HG03108 (cell line): Measurements from ENCODE around the gene CDKN2A.

Source experiments
- ATAC-seq: cut with Tn5 transposase; IDR thresholded peaks from one replicate; pipeline ENCODE4 v1.9.1; 2021; ENCODE audit warnings: moderate library complexity; ENCODE audit not compliant: unreplicated experiment

CDKN2A gene

GRCh38 chr9:21993893-21994555 lies at the start of gene CDKN2A:
CDKN2A (minus strand) TSS chr9:21994392.
- peak; percentile 41 for ATAC-seq

GRCh38 chr9:22043928-22044327 lies 49.7 kb upstream of the CDKN2A start:
- no peak for ATAC-seq

GRCh38 chr9:22041775-22042174 lies 47.6 kb upstream of the CDKN2A start:
- ATAC-seq: no peak

- ATAC-seq: no peak
Observed at GRCh38 chr9:22041344-22041743, 47.2 kb upstream of the CDKN2A start.

GRCh38 chr9:22040760-22041159 lies 46.6 kb upstream of the CDKN2A start:
- no peak for ATAC-seq

DNA sequence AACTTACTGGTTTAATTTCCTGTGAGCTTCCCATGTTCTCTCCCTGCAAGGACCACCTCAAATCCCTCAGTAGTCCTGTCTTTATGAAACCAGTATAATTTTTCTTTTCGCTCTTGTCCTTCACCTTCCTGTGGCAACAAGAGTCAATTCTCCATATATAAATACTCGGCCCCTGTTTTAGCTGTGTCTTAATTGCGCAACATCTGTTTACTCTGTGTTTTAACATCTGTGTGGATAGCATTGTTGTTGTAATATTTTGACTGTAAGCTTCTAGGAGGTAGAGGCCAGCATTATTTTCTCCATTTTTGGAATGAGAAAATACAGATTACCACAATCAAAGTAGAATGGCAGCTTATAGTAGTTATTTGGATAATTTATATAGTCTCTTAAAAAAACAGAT lies 45.1 kb upstream of the CDKN2A start:
- ATAC-seq: no peak

- no peak for ATAC-seq
Observed at GRCh38 chr9:22037954-22038690, 43.9 kb upstream of the CDKN2A start.

DNA sequence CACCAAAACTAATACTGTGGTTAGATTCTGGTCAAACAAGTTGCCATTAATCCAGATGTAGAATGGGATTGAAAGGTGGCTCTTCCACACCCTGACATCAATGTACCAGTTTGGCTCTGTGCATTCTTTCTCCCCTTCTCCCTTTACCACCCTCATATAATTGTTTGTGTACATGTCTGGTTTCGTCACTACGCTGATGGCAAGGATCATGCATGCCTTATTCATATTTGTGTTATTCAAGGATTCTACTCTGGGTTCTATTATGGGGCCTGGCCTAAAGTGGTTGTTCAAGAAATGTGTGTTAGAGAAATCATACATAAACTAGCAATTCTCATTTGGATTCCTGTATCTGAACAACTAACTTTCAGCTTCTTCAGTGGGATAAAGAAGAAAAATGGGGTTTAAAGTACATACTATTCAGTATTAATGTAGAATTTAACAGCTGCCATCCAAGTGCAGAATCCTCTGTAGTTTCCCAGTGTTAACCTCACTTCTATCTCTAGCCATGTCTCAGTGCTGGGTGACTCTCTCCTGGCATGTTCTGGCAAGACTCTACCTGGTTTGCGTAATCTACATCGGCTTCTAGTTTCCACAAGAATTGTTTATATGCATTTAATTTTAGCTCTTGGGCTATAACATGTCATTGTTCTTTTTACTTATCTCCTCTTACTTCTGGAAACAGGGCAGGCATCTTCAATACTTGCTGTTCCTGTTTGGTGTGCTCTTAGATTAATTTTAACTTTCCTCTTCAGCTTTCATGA lies 42.9 kb upstream of the CDKN2A start:
- no peak for ATAC-seq

GRCh38 chr9:22035591-22036011 lies 41.4 kb upstream of the CDKN2A start:
- ATAC-seq: no peak

GRCh38 chr9:22033012-22033630 lies 38.9 kb upstream of the CDKN2A start:
- no peak for ATAC-seq

- no peak for ATAC-seq
Observed at GRCh38 chr9:22031655-22032411, 37.6 kb upstream of the CDKN2A start.

DNA sequence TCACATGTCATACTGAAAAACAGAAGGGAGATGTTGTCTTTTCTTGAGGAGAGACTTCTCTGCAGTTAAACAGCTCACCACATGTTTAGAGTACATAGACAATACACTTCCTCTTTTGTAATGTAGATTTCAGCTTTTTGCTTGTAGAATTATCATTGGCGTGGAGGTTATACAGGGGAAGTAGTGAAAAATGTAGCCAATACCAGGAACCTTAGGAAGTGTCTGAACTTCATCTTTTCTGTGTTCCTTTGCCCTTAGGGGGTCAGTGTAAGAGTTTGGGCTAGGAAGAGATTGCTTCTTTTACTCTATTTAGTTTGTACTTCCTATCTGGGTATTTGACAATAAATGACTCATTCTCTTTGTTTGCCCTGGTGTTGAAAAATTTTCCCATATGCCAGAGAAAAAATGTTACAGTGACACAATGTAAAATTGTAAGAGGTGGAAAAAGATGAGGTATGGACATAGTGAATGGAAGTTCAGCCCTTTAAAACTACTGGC lies 36.0 kb upstream of the CDKN2A start:
- peak; percentile 70 for ATAC-seq

DNA sequence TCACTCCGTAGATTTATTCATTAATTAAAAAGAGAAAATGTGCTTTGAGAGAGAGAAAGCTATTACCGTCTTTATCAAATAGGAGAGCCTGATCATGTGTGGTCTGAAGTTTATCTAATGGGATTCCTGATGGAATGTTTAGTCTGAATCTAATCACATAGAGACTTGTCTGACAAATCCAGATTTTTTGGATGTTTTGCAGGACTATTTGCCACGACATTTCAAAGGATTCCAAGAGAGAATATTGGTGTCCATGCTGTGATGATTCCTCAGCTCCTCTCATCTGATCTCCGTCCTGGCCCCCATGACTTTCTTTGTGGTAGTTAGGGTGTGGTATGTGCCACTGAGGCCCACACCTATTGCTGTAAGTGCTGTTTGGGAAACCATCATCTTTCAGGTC lies 35.0 kb upstream of the CDKN2A start:
- no peak for ATAC-seq

GRCh38 chr9:22028394-22028793 lies 34.2 kb upstream of the CDKN2A start:
- no peak for ATAC-seq

- ATAC-seq: no peak
Observed at GRCh38 chr9:22026696-22027095, 32.5 kb upstream of the CDKN2A start.

- ATAC-seq: no peak
Observed at GRCh38 chr9:22022396-22022795, 28.2 kb upstream of the CDKN2A start.

DNA sequence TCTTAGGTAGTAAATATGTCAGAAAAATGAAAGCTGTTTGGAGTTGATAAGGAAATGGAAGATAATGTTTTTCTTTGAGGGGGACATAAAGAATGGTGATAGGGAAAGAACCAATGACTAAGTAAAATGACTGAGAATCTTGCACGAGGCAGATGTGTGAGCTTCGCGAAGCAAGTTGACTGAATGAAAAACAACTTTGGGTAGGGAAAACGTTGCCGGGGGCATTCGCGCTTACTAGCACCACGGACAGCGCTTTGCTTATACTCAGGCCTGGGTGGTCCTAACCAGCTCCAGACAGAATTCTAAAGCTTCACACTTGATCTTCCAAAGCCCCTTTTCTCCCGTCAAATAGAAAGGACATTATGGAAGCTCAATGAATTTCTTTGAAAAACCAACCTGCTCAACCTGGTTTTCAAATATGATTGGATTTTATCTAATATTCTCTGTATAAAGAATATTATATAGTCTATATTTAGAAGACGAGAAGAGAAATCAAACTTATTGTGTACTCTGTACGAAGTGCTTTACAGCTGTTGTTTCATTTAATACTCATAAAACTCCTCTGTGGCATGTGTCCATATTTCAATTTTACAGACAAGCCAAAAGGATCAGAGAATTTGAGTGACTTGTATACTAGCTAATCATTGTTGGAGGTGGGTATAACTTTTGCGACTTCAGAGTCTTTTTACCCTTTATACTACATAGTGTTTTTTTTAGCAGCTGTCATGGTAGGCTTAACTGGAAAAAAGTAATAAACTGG lies 16.9 kb upstream of the CDKN2A start:
- no peak for ATAC-seq

GRCh38 chr9:22009506-22009867 lies 15.3 kb upstream of the CDKN2A start:
- ATAC-seq: peak; percentile 29

DNA sequence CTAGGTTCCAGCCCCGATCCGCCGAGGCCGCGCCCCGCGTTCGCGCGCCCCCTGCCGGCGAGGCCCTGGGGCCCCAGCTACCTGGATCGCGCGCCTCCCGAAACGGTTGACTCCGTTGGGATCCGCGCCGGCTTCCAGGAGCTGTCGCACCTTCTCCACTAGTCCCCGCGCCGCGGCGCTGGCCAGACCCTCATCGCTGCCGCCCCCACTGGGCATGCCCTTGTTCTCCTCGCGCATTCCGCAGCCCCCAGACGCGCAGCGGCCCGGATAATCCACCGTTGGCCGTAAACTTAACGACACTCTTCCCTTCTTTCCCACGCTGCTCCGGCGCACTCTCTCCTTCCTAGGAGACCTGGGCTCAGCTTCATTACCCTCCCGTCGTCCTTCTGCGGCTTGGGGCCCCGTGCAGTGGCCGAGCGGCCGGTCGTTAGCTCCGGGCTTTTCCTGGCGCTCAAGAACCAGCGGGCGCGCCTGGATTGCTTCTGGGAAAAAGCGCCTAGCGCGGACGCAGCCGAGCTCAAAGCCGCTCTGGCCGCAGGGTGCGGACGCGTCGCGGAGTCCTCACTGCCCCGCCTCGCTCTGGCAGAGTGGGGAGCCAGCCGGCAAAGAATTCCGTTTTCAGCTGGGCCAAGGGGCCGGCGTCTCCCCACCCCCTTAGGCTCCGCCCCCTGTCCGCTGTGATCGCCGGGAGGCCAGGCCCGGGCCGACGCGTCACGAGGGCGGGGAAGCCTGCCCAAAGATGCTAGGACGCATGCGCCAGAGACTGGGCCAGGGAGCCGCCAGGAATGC lies 14.7 kb upstream of the CDKN2A start, which contains the start of gene CDKN2B:
Gene CDKN2B (minus strand): TSS at position 589 of the 789 bp plus-strand sequence. CDS start 352 bp downstream, at position 237.
- peak; percentile 94 for ATAC-seq
